SK-N-SH treated with all-trans-retinoic acid at 6 μM for 48 hours (cell line): ENCODE measurements around the gene PDZK1IP1.

Source experiments
- ATAC-seq: fragments of 200-7000 bp; cut with Tn5 transposase; 3 replicates; pipeline ENCODE4 v1.9.1; 2020; ENCODE audit warnings: mild to moderate bottlenecking, moderate library complexity
- ARNTL ChIP-seq: fragments of 450-650 bp; formaldehyde crosslinking; IDR thresholded peaks from 2 replicates; pipeline ENCODE4 v1.5.0; 2020; ENCODE audit warnings: low read depth, mild to moderate bottlenecking, moderate library complexity, borderline replicate concordance
- BACH2 ChIP-seq: fragments of 250-450 bp; sonication (Bioruptor Pico); IDR thresholded peaks from 2 replicates; pipeline ENCODE4 v1.9.0; 2021; ENCODE audit warnings: mild to moderate bottlenecking, borderline replicate concordance
- ESRRG ChIP-seq: fragments of 250-450 bp; sonication (Bioruptor Pico); IDR thresholded peaks from 2 replicates; pipeline ENCODE4 v1.6.1; 2021; ENCODE audit warnings: mild to moderate bottlenecking
- GLIS3 ChIP-seq: fragments of 250-450 bp; sonication (Bioruptor Pico); IDR thresholded peaks from 2 replicates; pipeline ENCODE4 v1.5.0; 2020; ENCODE audit warnings: mild to moderate bottlenecking, moderate library complexity
- PPARA ChIP-seq: fragments of 250-450 bp; sonication (Bioruptor Pico); IDR thresholded peaks from 2 replicates; pipeline ENCODE4 v1.5.0; 2020; ENCODE audit warnings: mild to moderate bottlenecking, borderline replicate concordance
- RARB ChIP-seq: fragments of 250-450 bp; sonication (Bioruptor Pico); IDR thresholded peaks from 2 replicates; pipeline ENCODE4 v1.8.0; 2021; ENCODE audit warnings: mild to moderate bottlenecking, moderate library complexity
- TOX ChIP-seq: fragments of 250-450 bp; sonication (Bioruptor Pico); IDR thresholded peaks from 2 replicates; pipeline ENCODE4 v1.8.0; 2021; ENCODE audit warnings: mild to moderate bottlenecking, moderate library complexity, borderline replicate concordance
- ZC3H10 ChIP-seq: fragments of 250-450 bp; sonication (Bioruptor Pico); IDR thresholded peaks from 2 replicates; pipeline ENCODE4 v1.5.1; 2021; ENCODE audit warnings: mild to moderate bottlenecking, moderate library complexity
- ZFP3 ChIP-seq: fragments of 250-450 bp; sonication (Bioruptor Pico); IDR thresholded peaks from 2 replicates; pipeline ENCODE4 v1.5.0; 2020; ENCODE audit warnings: mild to moderate bottlenecking, moderate library complexity
- ZFP30 ChIP-seq: fragments of 450-650 bp; formaldehyde crosslinking; IDR thresholded peaks from 2 replicates; pipeline ENCODE4 v1.5.0; 2022; ENCODE audit warnings: mild to moderate bottlenecking, moderate library complexity
- ZNF565 ChIP-seq: fragments of 450-650 bp; formaldehyde crosslinking; conservative IDR thresholded peaks from 2 replicates; pipeline ENCODE4 v1.5.0; 2020; ENCODE audit warnings: low read depth, mild to moderate bottlenecking, moderate library complexity
- ZNF70 ChIP-seq: fragments of 450-650 bp; formaldehyde crosslinking; IDR thresholded peaks from 2 replicates; pipeline ENCODE4 v1.5.0; 2020; ENCODE audit warnings: mild to moderate bottlenecking, moderate library complexity
- ZNF8 ChIP-seq: fragments of 450-650 bp; formaldehyde crosslinking; IDR thresholded peaks from 2 replicates; pipeline ENCODE4 v1.5.0; 2020; ENCODE audit warnings: mild to moderate bottlenecking, moderate library complexity
- TF ChIP-seq, protein P1 (sequence below): fragments of 250-450 bp; sonication (Bioruptor Pico); IDR thresholded peaks from 2 replicates; pipeline ENCODE4 v1.8.0; 2020; ENCODE audit warnings: mild to moderate bottlenecking, moderate library complexity, borderline replicate concordance
- TF ChIP-seq, protein P2 (sequence below): fragments of 250-450 bp; sonication (Bioruptor Pico); IDR thresholded peaks from 2 replicates; pipeline ENCODE4 v1.5.0; 2020; ENCODE audit warnings: mild to moderate bottlenecking, moderate library complexity
- TF ChIP-seq, protein P3 (sequence below): fragments of 250-450 bp; sonication (Bioruptor Pico); IDR thresholded peaks from 2 replicates; pipeline ENCODE4 v1.5.1; 2021; ENCODE audit warnings: mild to moderate bottlenecking, moderate library complexity
- TF ChIP-seq, protein P4 (sequence below): fragments of 250-450 bp; sonication (Bioruptor Pico); IDR thresholded peaks from 2 replicates; pipeline ENCODE4 v1.8.0; 2021; ENCODE audit warnings: low read depth, mild to moderate bottlenecking, moderate library complexity, borderline replicate concordance

PDZK1IP1 gene

DNA sequence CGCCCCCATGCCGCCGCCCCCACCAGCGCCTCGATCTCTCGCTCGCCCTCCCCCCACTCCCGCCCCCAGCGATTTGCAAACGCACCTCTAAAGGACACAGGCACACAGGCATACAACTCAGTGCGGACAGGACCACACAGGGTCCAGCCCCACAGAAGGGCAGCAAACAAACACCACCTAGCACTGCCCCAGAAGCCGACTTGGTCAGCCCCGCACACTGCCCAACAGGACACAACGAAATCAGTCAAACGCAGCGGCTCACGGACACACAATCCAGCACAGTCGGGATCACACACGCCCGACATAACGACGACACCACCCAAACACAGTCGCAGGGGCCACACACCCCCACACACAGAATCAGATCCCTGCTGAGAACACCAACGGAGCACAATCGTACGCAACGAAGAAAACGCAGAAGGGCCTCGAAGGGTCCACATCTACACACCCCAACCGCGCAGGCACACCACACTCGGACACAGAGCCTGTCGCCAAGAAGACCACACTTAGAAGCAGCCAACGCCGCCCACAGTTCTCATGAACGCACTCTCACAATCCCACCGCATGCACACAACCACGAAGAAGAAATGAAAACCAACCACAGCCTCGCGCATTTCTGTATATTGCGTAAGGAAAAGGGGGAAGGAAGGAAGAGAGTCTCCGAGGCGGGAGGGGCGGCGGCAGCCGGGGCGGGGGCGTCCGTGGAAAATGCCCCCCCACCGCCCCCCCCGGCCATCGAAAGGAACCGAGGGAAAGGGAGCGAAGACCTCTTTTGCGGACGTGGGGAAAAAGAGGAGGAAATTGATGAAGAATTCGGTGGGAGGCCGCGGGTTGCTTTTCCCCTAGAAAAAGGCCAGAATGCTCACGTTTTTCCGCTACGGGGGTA is 41.7 kb upstream of the PDZK1IP1 start:
- peak; percentile 66 for ATAC-seq
- TF ChIP-seq ZNF565 (CRISPR knock-in tag): no peak
- TF ChIP-seq ESRRG: no peak
- TF ChIP-seq, protein P1, sequence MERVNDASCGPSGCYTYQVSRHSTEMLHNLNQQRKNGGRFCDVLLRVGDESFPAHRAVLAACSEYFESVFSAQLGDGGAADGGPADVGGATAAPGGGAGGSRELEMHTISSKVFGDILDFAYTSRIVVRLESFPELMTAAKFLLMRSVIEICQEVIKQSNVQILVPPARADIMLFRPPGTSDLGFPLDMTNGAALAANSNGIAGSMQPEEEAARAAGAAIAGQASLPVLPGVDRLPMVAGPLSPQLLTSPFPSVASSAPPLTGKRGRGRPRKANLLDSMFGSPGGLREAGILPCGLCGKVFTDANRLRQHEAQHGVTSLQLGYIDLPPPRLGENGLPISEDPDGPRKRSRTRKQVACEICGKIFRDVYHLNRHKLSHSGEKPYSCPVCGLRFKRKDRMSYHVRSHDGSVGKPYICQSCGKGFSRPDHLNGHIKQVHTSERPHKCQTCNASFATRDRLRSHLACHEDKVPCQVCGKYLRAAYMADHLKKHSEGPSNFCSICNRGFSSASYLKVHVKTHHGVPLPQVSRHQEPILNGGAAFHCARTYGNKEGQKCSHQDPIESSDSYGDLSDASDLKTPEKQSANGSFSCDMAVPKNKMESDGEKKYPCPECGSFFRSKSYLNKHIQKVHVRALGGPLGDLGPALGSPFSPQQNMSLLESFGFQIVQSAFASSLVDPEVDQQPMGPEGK (CRISPR knock-in tag): peak; percentile 64; the same call in 1 of the 2 replicates
- no peak for TF ChIP-seq ZFP3 (CRISPR knock-in tag)
- no peak for TF ChIP-seq ARNTL (CRISPR knock-in tag)
- TF ChIP-seq TOX: no peak
- TF ChIP-seq, all 23 proteins: peak for 1

DNA sequence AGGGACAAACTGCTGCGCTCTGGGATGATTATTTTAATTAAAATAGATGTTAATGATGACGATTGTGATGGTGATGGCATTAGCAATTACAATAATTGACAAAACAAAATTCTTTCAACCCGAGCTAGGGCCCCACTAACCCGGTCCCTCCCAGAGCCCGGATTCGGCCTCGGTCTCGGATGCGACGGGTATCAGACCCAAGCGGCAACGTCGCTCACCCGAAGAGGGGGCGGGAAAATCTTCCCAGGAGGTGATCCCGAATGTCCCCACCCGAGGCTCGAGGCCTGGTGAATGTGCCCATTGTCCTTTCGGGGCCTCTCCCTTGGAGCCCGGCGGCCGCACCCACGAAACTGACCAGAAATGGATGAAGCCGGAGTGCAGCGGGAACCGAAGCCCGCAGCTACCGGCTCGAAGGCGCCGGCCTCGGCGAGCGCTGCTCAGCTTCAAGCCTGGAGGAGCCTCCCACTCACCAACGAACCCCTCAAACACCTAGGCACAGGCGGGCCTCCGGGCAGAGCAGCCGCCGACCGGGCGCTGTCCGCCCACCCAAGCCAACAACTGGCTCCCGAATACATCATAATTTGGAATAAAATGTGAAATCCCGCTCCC is 41.0 kb upstream of the PDZK1IP1 start:
- TF ChIP-seq, protein P2, sequence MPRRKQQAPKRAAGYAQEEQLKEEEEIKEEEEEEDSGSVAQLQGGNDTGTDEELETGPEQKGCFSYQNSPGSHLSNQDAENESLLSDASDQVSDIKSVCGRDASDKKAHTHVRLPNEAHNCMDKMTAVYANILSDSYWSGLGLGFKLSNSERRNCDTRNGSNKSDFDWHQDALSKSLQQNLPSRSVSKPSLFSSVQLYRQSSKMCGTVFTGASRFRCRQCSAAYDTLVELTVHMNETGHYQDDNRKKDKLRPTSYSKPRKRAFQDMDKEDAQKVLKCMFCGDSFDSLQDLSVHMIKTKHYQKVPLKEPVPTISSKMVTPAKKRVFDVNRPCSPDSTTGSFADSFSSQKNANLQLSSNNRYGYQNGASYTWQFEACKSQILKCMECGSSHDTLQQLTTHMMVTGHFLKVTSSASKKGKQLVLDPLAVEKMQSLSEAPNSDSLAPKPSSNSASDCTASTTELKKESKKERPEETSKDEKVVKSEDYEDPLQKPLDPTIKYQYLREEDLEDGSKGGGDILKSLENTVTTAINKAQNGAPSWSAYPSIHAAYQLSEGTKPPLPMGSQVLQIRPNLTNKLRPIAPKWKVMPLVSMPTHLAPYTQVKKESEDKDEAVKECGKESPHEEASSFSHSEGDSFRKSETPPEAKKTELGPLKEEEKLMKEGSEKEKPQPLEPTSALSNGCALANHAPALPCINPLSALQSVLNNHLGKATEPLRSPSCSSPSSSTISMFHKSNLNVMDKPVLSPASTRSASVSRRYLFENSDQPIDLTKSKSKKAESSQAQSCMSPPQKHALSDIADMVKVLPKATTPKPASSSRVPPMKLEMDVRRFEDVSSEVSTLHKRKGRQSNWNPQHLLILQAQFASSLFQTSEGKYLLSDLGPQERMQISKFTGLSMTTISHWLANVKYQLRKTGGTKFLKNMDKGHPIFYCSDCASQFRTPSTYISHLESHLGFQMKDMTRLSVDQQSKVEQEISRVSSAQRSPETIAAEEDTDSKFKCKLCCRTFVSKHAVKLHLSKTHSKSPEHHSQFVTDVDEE (CRISPR knock-in tag): no peak
- TF ChIP-seq, protein P1 (CRISPR knock-in tag): no peak
- TF ChIP-seq PPARA (CRISPR knock-in tag) (no peak), ZNF70 (no peak), TOX (no peak)
- TF ChIP-seq, protein P3, sequence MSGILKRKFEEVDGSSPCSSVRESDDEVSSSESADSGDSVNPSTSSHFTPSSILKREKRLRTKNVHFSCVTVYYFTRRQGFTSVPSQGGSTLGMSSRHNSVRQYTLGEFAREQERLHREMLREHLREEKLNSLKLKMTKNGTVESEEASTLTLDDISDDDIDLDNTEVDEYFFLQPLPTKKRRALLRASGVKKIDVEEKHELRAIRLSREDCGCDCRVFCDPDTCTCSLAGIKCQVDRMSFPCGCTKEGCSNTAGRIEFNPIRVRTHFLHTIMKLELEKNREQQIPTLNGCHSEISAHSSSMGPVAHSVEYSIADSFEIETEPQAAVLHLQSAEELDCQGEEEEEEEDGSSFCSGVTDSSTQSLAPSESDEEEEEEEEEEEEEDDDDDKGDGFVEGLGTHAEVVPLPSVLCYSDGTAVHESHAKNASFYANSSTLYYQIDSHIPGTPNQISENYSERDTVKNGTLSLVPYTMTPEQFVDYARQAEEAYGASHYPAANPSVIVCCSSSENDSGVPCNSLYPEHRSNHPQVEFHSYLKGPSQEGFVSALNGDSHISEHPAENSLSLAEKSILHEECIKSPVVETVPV: no peak
- peak; percentile 47 for ATAC-seq

DNA sequence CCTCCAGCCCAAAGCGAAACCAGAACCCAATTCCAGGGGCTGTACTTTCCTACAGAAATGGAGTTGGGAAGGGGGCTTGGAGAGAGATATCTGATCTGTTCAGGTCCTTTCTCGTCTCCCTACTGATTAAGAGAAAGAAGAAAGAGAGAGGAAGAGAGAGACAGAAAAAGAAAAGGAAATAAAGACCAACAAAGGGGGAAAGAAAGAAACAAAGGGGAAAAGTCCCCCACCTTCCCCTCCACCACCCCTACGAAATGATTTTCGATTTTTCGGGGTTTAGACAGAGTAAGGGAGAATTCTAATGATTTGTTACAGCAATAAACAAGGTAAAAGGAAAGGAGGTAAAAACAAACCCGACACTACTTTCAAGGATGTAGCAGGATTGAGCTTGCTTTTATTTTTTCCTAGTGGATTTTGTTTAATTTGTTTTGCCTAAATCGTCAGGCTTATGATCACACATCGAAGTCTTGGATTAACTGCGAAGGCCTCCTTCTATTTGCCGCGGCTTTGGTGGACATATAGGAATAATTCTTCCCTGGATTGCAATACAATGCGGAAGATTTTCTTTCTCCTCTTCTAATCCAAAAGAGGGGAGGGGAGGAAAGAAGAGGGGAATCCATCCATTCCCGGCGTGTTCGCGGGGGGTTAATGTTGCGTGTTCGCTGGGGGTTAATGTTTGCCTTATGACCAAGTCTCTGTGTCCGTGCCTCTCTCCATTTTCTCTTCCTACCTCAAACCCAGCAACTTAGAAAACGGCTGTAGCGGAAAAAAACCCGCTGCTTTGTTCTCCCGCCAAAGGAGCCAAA is 40.3 kb upstream of the PDZK1IP1 start:
- no peak for ATAC-seq
- TF ChIP-seq ZFP3 (CRISPR knock-in tag): no peak
- no peak for TF ChIP-seq ARNTL (CRISPR knock-in tag)
- no peak for TF ChIP-seq BACH2 (CRISPR knock-in tag)
- TF ChIP-seq ZC3H10 (CRISPR knock-in tag): no peak
- no peak for TF ChIP-seq TOX
- TF ChIP-seq, protein P4, sequence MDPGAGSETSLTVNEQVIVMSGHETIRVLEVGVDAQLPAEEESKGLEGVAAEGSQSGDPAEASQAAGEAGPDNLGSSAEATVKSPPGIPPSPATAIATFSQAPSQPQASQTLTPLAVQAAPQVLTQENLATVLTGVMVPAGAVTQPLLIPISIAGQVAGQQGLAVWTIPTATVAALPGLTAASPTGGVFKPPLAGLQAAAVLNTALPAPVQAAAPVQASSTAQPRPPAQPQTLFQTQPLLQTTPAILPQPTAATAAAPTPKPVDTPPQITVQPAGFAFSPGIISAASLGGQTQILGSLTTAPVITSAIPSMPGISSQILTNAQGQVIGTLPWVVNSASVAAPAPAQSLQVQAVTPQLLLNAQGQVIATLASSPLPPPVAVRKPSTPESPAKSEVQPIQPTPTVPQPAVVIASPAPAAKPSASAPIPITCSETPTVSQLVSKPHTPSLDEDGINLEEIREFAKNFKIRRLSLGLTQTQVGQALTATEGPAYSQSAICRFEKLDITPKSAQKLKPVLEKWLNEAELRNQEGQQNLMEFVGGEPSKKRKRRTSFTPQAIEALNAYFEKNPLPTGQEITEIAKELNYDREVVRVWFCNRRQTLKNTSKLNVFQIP (CRISPR knock-in tag): no peak
- no peak for TF ChIP-seq RARB (CRISPR knock-in tag)
- TF ChIP-seq, protein P2 (CRISPR knock-in tag): no peak
- TF ChIP-seq ZNF8 (CRISPR knock-in tag): no peak
- no peak for TF ChIP-seq ZNF70
- no peak for TF ChIP-seq GLIS3
- TF ChIP-seq, protein P3: no peak
- no peak for TF ChIP-seq ZFP30 (CRISPR knock-in tag)
- no peak for TF ChIP-seq PPARA (CRISPR knock-in tag)
